Stomach (tissue), 9 donors: ENCODE results near the gene NAV2. TPM values are rescaled to one million over a fixed set of nuclear protein-coding genes. Genes with fewer than 3 reads are reported as not detected.
"Not testable (repeated sequence)": the region's sequence is repeated elsewhere in the genome, so short reads cannot be mapped to it uniquely, and the experiment has no call there.

ENCODE experiments used
- DNase-seq, 2 donors: peaks; one replicate each; pipeline versions ENCODE4 v3.0.0 to v3.0.0-alpha.2; 2013 to 2019
- H3K27ac ChIP-seq, 5 donors: fragments of 200-600 bp in 4 of 5; sonication (generic) in 4 of 5; one replicate each; pipeline ENCODE4 v1.5.1; 2013 to 2019; ENCODE audit warnings: mild to moderate bottlenecking in 1 of 5, moderate library complexity in 1 of 5
- H3K27me3 ChIP-seq, 3 donors: fragments of 200-600 bp; sonication (generic); one replicate each; pipeline ENCODE4 v1.5.1; 2017 to 2019; ENCODE audit warnings: mixed run types in 1 of 3
- H3K36me3 ChIP-seq, 4 donors: fragments of 200-600 bp; sonication (generic); 1 replicate in 3 of 4; 2 replicates in 1 of 4; pipeline ENCODE4 v1.5.1; 2016 to 2019
- H3K4me1 ChIP-seq, 4 donors: fragments of 200-600 bp; sonication (generic); one replicate each; pipeline ENCODE4 v1.5.1; 2016 to 2019
- H3K4me3 ChIP-seq, 4 donors: fragments of 200-600 bp; sonication (generic) in 3 of 4; one replicate each; pipeline ENCODE4 v1.5.1; 2016 to 2019; ENCODE audit warnings: mild to moderate bottlenecking in 1 of 4
- H3K9me3 ChIP-seq, 4 donors: fragments of 200-600 bp; sonication (generic); one replicate each; pipeline ENCODE4 v1.5.1; 2016 to 2019
- EP300 ChIP-seq: sonication (generic); formaldehyde crosslinking; IDR thresholded peaks from one replicate; pipeline ENCODE4 v1.6.1; 2017; ENCODE audit warnings: antibody characterized with exemption
- POLR2A ChIP-seq, 4 donors: fragments of 450-650 bp; IDR thresholded peaks; one replicate each; pipeline ENCODE4 v1.6.1; 2016; ENCODE audit warnings: antibody characterized with exemption in 4 of 4, control low read depth in 2 of 4, mild to moderate bottlenecking in 1 of 4, moderate library complexity in 1 of 4
- POLR2AphosphoS5 ChIP-seq, 3 donors: sonication (generic); formaldehyde crosslinking; IDR thresholded peaks; one replicate each; pipeline ENCODE4 v1.6.1; 2016; ENCODE audit warnings: antibody characterized with exemption in 3 of 3
- WGBS, 5 donors: extraction: QIAGEN DNeasy Blood & Tissue Kit in 3 of 5; methylation state at CpG; one replicate each; pipeline versions ENCODE4 v1.1.5 to v1.1.7; 2013 to 2018; 5-methylcytosine and 5-hydroxymethylcytosine counted together
- intact Hi-C: fragments of 100-400 bp; cut with DNase I; formaldehyde crosslinking; loops from one replicate; pipeline ENCODE4 v1.15.1; 2023; ENCODE audit warnings: low total_unique reads
- polyA plus RNA-seq, 3 donors: library from polyadenylated mRNA; stranded (reverse); fragments of 200-250 nt; gene quantifications; one replicate each; pipeline ENCODE4 v1.2.3, GENCODE V29; 2013
- total RNA-seq, 5 donors: library from RNA; depleted of rRNA; stranded (reverse); fragments of >200 nt; gene quantifications; one replicate each; pipeline versions ENCODE4 v1.1.0 to v1.2.3, GENCODE V29; 2014 to 2016
- TF ChIP-seq, protein P1 (sequence below), 7 experiments: fragments of 450-650 bp in 4 of 7; fragments of 200-600 bp in 3 of 7; sonication (generic) in 3 of 7; IDR thresholded peaks; one replicate each; pipeline ENCODE4 v1.5.1; 2016 to 2019; ENCODE audit warnings: antibody characterized with exemption in 7 of 7, control low read depth in 2 of 7, mild to moderate bottlenecking in 1 of 7
- donor health status: healthy with polysubstance abuse.
- donor health status: Bipolar disorder and iron deficiency.
- donor health status: healthy.

NAV2 gene
- total and polyA plus RNA-seq, 8 donors: 1.8 to 92.4 (median 7.9) TPM

- Histone ChIP-seq H3K9me3 (no peaks in the 10 kb centered on the region), H3K27me3 (no peaks in the 10 kb centered on the region), H3K4me1 (no peaks in the 10 kb centered on the region), H3K4me3 (no peak overlapping the region), H3K36me3 (peaks cover 0 to 58% (median 40%) of the 10 kb centered on the region in 4 donors), H3K27ac (no peak overlapping the region)
- TF ChIP-seq EP300 (no peak), POLR2A (IDR thresholded peaks at IDR 0.05) (no peak), POLR2AphosphoS5 (IDR thresholded peaks at IDR 0.05) (no peak)
- TF ChIP-seq, protein P1, sequence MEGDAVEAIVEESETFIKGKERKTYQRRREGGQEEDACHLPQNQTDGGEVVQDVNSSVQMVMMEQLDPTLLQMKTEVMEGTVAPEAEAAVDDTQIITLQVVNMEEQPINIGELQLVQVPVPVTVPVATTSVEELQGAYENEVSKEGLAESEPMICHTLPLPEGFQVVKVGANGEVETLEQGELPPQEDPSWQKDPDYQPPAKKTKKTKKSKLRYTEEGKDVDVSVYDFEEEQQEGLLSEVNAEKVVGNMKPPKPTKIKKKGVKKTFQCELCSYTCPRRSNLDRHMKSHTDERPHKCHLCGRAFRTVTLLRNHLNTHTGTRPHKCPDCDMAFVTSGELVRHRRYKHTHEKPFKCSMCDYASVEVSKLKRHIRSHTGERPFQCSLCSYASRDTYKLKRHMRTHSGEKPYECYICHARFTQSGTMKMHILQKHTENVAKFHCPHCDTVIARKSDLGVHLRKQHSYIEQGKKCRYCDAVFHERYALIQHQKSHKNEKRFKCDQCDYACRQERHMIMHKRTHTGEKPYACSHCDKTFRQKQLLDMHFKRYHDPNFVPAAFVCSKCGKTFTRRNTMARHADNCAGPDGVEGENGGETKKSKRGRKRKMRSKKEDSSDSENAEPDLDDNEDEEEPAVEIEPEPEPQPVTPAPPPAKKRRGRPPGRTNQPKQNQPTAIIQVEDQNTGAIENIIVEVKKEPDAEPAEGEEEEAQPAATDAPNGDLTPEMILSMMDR (IDR thresholded peaks at IDR 0.05): no peak
- intact Hi-C loops: no loop called here
- WGBS, 5 donors: 82 to 88% (median 85%) methylated on average over 4 of the region's 4 CpGs
- DNase-seq: no peak
Observed at GRCh38 chr11:20075627-20076026, 363.0 kb downstream of the NAV2 start.

DNA sequence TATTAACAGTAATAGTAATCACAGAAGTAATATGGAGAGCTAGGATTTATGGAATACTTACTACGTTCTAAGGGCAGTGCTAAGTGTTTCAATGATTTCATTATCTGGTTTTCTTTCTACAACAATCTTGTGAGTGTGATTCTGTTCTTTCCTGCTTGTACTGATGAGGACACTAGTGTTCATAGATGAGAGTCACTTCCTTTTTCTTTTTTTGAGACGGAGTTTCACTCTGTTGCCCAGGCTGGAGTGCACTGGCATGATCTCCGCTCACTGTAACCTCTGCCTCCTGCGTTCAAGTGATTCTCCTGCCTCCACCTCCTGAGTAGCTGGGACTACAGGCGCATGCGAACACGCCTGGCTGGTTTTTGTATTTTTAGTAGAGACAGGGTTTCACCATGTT lies 366.2 kb downstream of the NAV2 start:
- H3K36me3 ChIP-seq: peaks cover 0 to 80% (median 68%) of the 10 kb centered on the region in 4 donors
- TF ChIP-seq EP300 (no peak), POLR2A (IDR thresholded peaks at IDR 0.05) (no peak), POLR2AphosphoS5 (IDR thresholded peaks at IDR 0.05) (no peak)
- TF ChIP-seq, protein P1 (IDR thresholded peaks at IDR 0.05): no peak
- intact Hi-C loops: no loop called here
- H3K27me3 ChIP-seq: no peaks in the 10 kb centered on the region
- DNase-seq: no peak
- H3K27ac ChIP-seq: no peak overlapping the region
- H3K4me3 ChIP-seq: no peak overlapping the region
- H3K9me3 ChIP-seq: no peaks in the 10 kb centered on the region
- H3K4me1 ChIP-seq: no peaks in the 10 kb centered on the region
- WGBS, 5 donors: 95 to 97% (median 96%) methylated on average over 7 of the region's 7 CpGs

GRCh38 chr11:20080032-20080685 lies 367.5 kb downstream of the NAV2 start:
- Histone ChIP-seq H3K27ac (no peak overlapping the region), H3K27me3 (no peaks in the 10 kb centered on the region), H3K4me1 (no peaks in the 10 kb centered on the region), H3K36me3 (peaks cover 0 to 93% (median 79%) of the 10 kb centered on the region in 4 donors), H3K9me3 (no peaks in the 10 kb centered on the region), H3K4me3 (no peak overlapping the region)
- WGBS, 5 donors: 74 to 86% (median 81%) methylated on average over 8 to 9 of the region's 9 CpGs
- DNase-seq: no peak
- intact Hi-C loops: no loop called here
- TF ChIP-seq EP300 (no peak), POLR2AphosphoS5 (IDR thresholded peaks at IDR 0.05) (no peak), POLR2A (IDR thresholded peaks at IDR 0.05) (no peak)
- TF ChIP-seq, protein P1 (IDR thresholded peaks at IDR 0.05): no peak

DNA sequence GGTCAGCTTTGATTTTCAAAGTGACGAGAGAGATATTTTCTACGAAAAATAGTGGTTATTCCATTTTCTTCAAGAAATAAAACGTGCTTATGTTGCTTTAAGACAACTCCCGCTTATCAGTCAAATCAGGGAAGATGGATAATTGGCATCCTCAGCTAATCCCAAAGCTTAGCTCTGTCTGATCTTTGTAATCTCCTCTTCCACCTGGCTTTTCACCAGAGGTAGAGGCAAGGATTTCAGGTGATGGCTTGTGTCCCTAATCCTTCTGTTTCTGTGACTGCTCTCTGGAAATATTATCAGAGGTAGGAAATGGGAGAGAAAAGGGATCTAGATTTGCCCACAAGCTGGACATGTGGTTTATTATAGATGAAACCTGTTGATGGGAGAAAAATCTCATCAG lies 368.7 kb downstream of the NAV2 start:
- Histone ChIP-seq H3K9me3 (no peaks in the 10 kb centered on the region), H3K27me3 (no peaks in the 10 kb centered on the region), H3K4me3 (no peak overlapping the region), H3K36me3 (peaks cover 0 to 97% (median 87%) of the 10 kb centered on the region in 4 donors), H3K27ac (no peak overlapping the region), H3K4me1 (no peaks in the 10 kb centered on the region)
- TF ChIP-seq, protein P1 (IDR thresholded peaks at IDR 0.05): no peak
- TF ChIP-seq POLR2A (IDR thresholded peaks at IDR 0.05) (no peak), POLR2AphosphoS5 (IDR thresholded peaks at IDR 0.05) (no peak), EP300 (no peak)
- intact Hi-C loops: no loop called here
- no peak for DNase-seq
- 90 to 94% (median 92%) methylated on average over 4 of the region's 4 CpGs for WGBS, 5 donors

DNA sequence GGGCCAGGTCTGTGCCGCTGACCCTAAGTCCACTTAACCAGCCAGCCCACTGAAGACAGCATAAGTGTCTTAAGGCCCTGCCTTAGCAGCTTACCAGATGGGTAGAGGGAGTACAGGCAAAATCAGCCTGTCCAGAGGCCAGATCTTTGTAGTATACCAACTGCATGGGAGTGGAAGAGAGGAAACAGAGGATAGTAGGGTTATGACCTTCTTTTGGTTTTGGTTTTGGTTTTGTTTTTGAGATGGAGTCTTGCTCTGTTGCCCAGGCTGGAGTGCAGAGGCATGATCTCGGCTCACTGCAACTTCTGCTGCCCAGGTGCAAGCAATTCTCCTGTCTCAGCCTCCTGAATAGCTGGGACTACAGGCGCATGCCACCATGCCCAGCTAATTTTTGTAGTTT lies 371.2 kb downstream of the NAV2 start:
- DNase-seq, H3K9me3 ChIP-seq, intact Hi-C loops: not testable (repeated sequence)

More for the DNA sequence above, 371.2 kb downstream of the NAV2 start:
- H3K4me3 ChIP-seq, H3K27me3 ChIP-seq, H3K4me1 ChIP-seq, H3K27ac ChIP-seq: not testable (repeated sequence)
- H3K36me3 ChIP-seq: peaks cover 0 to 99% (median 86%) of the 10 kb centered on the region in 4 donors
- WGBS, 5 donors: 73 to 98% (median 89%) methylated on average over 3 of the region's 3 CpGs
